CD4-positive, alpha-beta T cell treated with Interleukin-6 for 4 hours (primary cell): ENCODE results near the gene SPATA33.
"Not testable (repeated sequence)": the region's sequence is repeated elsewhere in the genome, so short reads cannot be mapped to it uniquely, and the experiment has no call there.

ENCODE experiments used
- DNase-seq: peaks from one replicate; pipeline ENCODE4 v3.0.0-alpha.2; 2020; ENCODE audit warnings: mixed read lengths

SPATA33 gene

DNA sequence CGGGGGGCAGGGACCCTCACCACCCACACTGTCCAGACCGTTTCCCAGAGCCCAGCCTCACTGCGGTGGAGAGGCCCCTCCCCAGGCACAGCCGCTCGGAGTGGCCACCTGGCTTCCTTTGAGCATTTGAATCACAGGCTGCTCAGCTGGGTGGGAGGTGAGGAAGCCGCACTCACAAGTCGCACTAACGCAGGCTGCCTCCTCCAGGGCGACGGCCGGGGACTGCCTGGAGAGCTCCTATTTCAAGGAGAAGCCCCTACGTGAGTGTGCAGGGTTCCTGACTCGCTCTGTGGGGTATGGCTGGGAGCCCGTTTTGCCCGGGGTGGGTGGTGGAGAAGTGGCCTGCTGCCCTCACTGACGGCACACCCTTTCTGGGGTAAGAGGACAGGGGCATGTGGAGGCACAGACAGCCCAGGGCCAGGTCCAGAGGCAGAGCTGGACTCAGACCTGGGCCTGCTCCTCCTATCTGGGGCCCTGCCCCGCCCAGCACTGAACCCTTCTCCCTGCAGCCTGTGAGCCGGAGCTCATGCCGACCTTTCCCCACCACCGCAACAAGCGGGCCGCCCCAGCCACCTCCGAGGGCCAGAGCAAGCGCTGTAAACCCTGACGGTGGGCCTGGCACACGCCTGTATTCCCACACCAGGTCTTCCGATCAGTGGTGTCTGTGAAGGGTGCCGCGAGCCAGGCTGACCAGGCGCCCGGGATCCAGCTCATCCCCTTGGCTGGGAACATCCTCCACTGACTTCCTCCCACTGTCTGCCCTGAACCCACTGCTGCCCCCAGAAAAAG is 37.6 kb downstream of the SPATA33 start:
- DNase-seq, result no peak

DNA sequence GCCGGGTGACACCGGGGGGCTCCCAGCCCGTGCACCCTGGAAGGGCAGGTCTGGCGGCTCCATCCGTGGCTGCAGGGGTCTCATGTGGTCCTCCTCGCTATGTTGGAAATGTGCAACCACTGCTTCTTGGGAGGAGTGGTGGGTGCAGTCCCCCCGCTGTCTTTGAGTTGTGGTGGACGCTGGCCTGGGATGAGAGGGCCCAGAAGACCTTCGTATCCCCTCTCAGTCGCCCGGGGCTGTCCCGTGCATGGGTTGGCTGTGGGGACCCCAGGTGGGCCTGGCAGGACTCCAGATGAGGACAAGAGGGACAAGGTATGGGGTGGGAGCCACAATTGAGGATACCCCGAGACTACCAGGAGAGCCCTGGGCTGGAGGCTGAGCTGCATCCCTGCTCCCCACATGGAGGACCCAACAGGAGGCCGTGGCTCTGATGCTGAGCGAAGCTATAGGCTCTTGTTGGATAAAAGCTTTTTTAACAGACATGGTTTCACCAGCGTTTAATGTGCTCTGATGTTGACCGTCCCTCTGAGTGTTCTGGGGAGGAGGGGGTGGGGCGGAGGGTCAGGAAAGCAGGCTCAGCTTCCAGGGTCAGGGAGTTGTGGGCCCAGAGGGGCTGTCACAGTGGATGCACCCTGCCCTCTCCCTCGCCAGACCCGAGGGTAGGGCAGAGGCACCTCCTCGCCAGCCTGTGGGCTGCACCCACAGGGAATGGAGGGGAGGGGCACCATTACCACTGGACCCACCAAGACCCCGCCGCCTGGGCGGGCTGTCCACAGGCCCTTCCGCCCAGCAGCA is 38.4 kb downstream of the SPATA33 start:
- no peak for DNase-seq

GRCh38 chr16:89696670-89697128 is 39.1 kb downstream of the SPATA33 start:
- DNase-seq, result peak; percentile 29

DNA sequence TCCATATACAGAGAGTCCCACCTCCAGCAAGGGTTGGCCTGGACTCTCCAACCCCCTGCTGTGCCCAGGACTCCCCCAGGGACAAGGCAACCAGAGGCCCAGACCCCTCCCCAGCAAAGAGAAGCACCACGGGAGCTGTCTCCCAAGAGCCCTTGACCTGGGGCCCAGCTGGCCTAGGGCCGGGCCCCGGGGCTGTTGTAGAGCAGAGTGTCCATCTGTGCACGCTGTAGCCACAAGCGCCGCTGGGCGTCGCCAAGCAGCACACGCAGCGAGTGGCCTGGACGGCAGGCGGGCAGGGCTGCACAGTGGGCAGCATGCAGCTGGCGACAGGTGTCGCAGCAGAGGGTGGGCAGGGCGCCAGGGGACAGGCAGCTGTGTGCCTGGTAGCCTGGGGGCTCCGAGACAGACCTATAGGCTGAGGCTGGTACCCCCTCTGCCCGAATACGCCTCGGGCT is 39.6 kb downstream of the SPATA33 start:
- DNase-seq, result no peak

GRCh38 chr16:89697616-89698331 is 40.1 kb downstream of the SPATA33 start:
- DNase-seq, result no peak

DNA sequence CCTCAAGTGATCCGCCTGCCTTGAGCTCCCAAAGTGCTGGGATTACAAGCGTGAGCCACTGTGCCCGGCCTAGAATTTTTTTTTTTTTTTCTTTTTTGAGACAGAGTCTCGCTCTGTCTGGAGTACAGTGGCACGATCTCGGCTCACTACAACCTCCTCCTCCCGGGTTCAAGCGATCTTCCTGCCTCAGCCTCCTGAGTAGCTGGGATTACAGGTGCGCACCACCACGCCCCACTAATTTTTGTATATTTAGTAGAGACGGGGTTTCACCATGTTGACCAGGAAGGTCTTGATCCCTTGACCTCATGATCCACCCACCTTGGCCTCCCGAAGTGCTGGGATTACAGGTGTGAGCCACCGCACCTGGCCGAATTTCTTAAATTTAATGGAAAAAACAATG is 41.1 kb downstream of the SPATA33 start:
- not testable (repeated sequence) for DNase-seq

DNA sequence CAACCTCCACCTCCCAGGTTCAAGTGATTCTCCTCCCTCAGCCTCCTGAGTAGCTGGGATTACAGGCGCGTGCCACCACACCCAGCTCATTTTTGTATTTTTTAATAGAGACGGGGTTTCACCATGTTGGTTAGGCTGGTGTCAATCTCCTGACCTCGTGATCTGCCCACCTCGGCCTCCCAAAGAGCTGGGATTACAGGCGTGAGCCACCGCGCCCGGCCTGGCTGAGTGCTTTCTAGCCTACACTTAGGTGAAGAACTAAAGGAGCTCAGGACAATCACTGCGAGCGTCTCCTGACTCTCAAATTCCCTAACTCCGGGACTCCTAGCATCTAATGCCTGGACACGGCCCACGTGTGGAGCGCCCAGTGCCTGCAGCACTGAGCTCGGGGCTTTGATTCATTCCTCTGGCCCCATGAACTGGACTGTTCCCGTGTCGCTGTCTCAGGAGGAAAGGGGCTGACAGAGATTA is 42.0 kb downstream of the SPATA33 start:
- DNase-seq, result not testable (repeated sequence)

DNA sequence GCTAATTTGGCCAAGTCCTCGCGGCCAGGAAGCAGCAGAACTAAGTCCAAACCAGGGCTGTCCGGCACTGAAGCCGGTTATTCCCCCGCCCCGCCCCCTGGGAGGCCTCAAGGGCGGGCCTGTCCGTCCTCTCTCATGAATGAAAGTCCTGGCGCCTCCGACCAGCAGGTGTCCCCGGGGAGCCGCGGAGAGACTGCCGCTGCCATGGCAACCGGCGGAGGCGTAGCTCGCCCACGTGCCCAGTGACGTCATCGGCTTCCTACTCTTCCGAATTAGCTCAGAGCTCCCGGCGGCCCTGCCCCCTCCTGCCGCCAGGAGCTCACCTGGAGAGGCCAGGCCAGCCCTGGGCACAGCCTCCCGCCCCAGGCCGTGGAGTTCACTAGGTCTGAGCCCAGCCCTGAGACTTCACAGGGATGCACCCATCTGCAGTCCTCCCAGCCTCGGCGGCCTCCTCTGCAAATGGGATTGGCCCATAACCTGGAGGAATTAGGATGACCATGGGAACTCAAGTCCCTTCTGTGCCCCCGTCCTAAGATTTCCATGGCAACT is 42.5 kb downstream of the SPATA33 start:
- peak; percentile 98 for DNase-seq

- peak; percentile 59 for DNase-seq
These were observed 43.2 kb downstream of the SPATA33 start for GRCh38 chr16:89700649-89701424.

DNA sequence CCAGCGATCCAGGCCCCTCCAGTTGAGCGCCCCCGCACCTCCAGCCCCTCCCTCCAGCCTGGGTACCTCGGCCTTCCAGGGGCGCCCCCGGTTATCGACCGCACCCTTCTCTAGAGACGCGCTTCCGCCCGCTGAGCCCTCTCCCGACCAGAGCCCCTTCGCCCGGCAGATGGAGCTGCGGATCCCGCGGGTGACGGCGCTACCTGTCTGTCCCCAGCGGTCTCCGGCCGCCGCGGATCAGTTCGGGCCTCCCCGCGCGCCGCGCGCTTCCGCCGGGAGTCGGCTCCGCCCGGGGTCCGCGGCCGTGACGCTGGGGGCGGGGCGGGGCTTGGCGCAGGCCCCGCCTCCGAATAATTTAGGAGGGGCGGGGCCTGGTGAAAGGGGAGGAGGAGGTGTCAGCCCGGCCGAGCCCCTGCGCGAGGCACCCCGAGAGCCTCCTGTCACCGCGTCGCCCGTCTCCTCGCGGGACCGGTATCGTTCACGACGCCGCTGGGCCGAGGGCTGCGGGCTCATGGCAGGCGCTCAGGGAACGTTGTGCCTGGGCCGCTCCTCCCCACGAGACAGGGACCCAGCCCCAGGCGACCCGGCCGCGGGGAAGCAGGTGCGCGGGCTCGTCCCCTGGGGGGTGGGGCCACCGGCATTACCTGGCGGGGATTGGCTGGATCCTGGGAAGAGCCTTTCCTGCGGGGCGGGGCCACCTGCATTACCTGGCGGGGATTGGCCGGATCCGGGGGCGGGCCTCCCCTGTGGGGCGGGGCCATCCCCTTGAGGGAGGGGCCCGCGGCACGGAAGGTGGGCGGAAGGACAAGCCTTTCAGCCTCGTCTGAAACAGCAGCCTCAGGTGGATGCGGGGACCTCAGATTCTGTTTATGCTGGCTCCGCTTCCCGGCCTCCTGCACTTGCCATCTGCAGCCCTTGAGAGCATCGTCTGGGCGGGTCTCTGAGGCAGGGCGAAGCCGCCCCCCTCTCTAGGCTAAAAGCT is 44.1 kb downstream of the SPATA33 start, which contains the start of gene SPATA2L:
Gene SPATA2L (minus strand): TSS at position 281 of the 982 bp plus-strand sequence. CDS start 473 bp downstream, outside the sequence.
- DNase-seq, result peak; percentile 100

- DNase-seq, result no peak
These were observed 46.6 kb downstream of the SPATA33 start for GRCh38 chr16:89704281-89704680.

- DNase-seq, result no peak
These were observed 47.4 kb downstream of the SPATA33 start for GRCh38 chr16:89705006-89705405.

DNA sequence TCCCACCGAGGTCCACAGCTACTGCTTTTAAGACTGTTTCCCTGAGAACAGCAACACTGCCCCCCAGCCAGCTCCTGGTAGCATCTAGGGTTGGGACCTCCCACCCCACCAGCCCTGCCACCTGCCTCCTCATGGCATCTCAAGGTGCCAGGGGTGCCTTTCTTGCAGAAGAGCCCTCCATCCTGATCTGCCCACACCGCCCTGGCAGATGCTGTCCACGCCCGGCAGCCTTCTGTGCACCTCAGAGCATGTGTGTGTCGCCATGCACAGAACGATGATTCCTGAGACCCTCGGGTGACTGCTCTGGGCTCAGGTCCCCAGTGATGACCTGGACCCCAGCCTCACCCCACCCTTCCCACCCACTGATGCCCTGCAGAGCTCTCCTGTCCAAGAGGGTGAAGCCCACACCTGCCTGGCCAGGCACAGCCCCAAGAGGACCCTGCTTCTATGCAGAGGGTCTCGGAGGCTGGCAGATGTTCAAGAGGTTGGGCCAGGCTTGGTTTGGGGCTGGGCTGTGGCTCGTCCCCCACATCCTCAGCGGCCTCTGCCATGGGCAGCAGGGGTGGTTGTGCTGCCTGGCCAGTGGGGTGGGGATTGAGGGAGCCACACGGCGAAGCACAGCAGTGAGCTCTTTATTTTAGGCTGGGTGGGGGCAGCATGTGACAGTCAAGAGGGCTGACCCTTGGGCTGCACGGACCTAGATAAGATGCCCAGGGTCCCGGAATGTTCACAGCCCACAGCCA is 49.1 kb downstream of the SPATA33 start:
- DNase-seq, result no peak

- no peak for DNase-seq
These were observed 50.1 kb downstream of the SPATA33 start for GRCh38 chr16:89707695-89708094.

DNA sequence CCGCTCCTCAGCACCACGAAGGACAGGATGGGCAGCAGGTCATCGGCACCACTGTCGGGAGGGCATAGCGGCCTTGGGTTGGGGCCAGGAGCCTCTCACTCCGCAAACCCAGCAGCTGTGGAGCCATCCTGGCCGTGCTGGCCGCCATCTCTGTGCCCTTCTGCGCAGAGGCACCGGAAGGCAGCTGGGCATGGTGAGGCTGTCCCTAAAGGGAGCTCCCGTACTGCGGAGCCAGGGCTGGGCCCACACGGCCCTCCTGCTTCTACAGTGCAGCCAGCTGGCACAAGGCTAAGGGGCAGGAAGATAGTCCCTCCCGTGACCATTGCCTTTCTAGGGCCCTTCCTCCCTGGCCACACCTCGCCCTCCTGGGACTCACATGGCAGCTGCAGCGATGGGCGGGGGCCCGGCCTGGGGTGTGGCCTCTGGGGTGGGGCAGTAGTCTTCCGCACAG is 50.9 kb downstream of the SPATA33 start:
- DNase-seq, result no peak

GRCh38 chr16:89709166-89709565 is 51.5 kb downstream of the SPATA33 start:
- DNase-seq, result no peak

GRCh38 chr16:89709716-89710432 is 52.2 kb downstream of the SPATA33 start:
- no peak for DNase-seq

DNA sequence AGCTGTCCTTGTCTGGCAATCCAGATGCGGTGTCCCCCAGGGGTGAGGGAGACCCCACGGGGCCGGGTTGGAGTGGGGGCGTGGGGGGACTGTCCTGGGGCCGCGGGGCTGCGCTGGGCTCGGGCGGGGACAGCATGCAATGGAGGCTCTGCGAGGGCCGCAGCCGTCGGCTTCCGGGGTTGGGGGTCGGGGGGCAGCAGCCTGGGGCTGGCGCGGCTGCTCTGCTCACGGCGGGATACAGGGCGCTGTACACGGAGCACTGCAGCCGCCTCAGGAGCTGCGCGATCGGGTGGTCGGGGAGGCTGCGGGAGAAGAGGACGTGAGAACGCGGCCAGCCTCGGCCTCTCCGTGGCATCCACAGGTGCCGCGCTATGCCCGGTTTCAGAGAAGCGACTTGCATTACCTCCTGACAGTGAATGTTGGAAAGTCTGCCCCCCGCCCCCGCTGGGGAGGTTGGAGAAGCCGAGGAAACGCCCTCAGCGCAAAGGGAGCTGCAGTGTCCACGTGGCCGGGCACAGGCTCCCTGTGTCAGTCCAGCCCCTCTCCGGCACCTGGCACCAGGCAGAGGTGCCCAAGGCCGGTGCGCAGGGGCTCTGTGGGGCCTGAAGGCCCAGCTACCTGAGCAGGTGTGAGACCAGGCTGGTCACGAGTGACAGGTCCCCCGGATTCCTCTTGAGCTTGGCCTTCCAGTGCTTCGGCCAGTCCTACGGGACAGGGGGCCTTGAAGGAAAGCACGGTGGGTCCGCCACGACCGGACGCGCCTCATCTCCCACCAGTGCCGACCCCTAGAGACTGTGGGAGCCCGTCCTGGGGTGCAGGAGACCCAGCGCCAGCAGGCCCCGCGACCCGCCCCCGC is 53.3 kb downstream of the SPATA33 start:
- DNase-seq, result no peak
